Endothelial cell of umbilical vein (primary cell): ENCODE data around the gene RTKN. TPM values are rescaled to one million over a fixed set of nuclear protein-coding genes. Genes with fewer than 3 reads are reported as not detected.

Experiments used
- BruUV-seq: library from RNA; stranded (reverse); fragments of 400-500 nt; replicated peaks from 2 replicates; lab custom pipeline; 2021; lab: Mats Ljungman, UMichigan
- CTCF ChIA-PET: fragments of 300-600, 350-600 bp; sonication (Branson Sonifier 250); formaldehyde crosslinking; loops from one replicate; lab custom pipeline; 2021; ENCODE audit warnings: antibody characterized with exemption, inconsistent platforms; lab: Charles Lee
- POLR2A ChIA-PET: fragments of 300-600, 350-600 bp; sonication (Branson Sonifier 250); formaldehyde crosslinking; loops from one replicate; lab custom pipeline; 2021; ENCODE audit warnings: antibody characterized with exemption, inconsistent platforms; lab: Charles Lee
- DNase-seq: peaks from one replicate; pipeline ENCODE4 v3.0.0-alpha.2; 2011; ENCODE audit warnings: low read depth, low spot score
- FAIRE-seq: peaks from 2 replicates; lab custom pipeline; 2011; peaks lifted over from hg19 to GRCh38; lab: Jason Lieb, UNC
- H2AFZ ChIP-seq: 2 replicates; pipeline ENCODE4 v1.6.0; 2012; ENCODE audit warnings: low read depth, low read length, control low read depth, inconsistent platforms
- H3K27ac ChIP-seq: 2 replicates; pipeline ENCODE4 v1.5.1; 2011; ENCODE audit warnings: low read depth, mild to moderate bottlenecking, control low read depth, low read length, moderate library complexity; ENCODE audit not compliant: insufficient read depth
- H3K27me3 ChIP-seq, 2 experiments: 2 replicates each; pipeline versions ENCODE4 v1.6.0 to v1.6.1; 2011; ENCODE audit warnings: low read length in 2 of 2, mixed read lengths in 1 of 2; ENCODE audit not compliant: control insufficient read depth in 2 of 2, insufficient read depth in 2 of 2
- H3K36me3 ChIP-seq, 2 experiments: 2 replicates in 1 of 2; 3 replicates in 1 of 2; pipeline ENCODE4 v1.5.1; 2011; ENCODE audit warnings: low read length in 2 of 2, mild to moderate bottlenecking in 1 of 2, moderate library complexity in 1 of 2; ENCODE audit not compliant: control insufficient read depth in 2 of 2, insufficient read depth in 2 of 2; ENCODE audit errors: extremely low read depth in 1 of 2
- H3K4me1 ChIP-seq: 3 replicates; pipeline ENCODE4 v1.5.1; 2011; ENCODE audit warnings: mild to moderate bottlenecking, low read length; ENCODE audit not compliant: control insufficient read depth, insufficient read depth; ENCODE audit errors: extremely low read depth
- H3K4me2 ChIP-seq: 2 replicates; pipeline ENCODE4 v1.6.1; 2011; ENCODE audit warnings: low read length, control low read depth, mixed read lengths; ENCODE audit not compliant: insufficient read depth
- H3K4me3 ChIP-seq, 3 experiments: fragments of 200-600 bp in 1 of 3; sonication (generic), shearing (Covaris generic) in 1 of 3; replicated peaks in 1 of 3; 2 replicates each; pipeline ENCODE4 v1.5.1; 2011 to 2016; ENCODE audit warnings: control low read depth in 3 of 3, low read length in 3 of 3, mild to moderate bottlenecking in 2 of 3, inconsistent platforms in 1 of 3, low read depth in 1 of 3, moderate library complexity in 1 of 3; ENCODE audit not compliant: insufficient read depth in 1 of 3
- H3K79me2 ChIP-seq: 2 replicates; pipeline ENCODE4 v1.6.0; 2012; ENCODE audit warnings: low read length, inconsistent platforms; ENCODE audit not compliant: control insufficient read depth, insufficient read depth
- H3K9ac ChIP-seq: replicated peaks from 2 replicates; pipeline ENCODE3; 2011; ENCODE audit warnings: low read length, control low read depth; ENCODE audit not compliant: insufficient read depth; ENCODE audit errors: extremely low read depth
- H3K9me1 ChIP-seq: replicated peaks from 3 replicates; pipeline ENCODE4 v1.6.0; 2011; ENCODE audit warnings: mild to moderate bottlenecking, low read length; ENCODE audit not compliant: control insufficient read depth, insufficient read depth; ENCODE audit errors: extremely low read depth
- H3K9me3 ChIP-seq: replicated peaks from 2 replicates; pipeline ENCODE4 v1.5.1; 2012; ENCODE audit warnings: low read length, inconsistent platforms; ENCODE audit not compliant: control insufficient read depth, insufficient read depth
- H4K20me1 ChIP-seq: replicated peaks from 2 replicates; pipeline ENCODE3; 2011; ENCODE audit warnings: mild to moderate bottlenecking, low read length; ENCODE audit not compliant: control insufficient read depth, insufficient read depth; ENCODE audit errors: extremely low read depth
- EZH2 ChIP-seq: IDR thresholded peaks from 2 replicates; pipeline ENCODE4 v1.6.1; 2012; ENCODE audit warnings: borderline replicate concordance, low read depth, mild to moderate bottlenecking, moderate library complexity, low read length, inconsistent platforms; ENCODE audit not compliant: severe bottlenecking
- JUN ChIP-seq: IDR thresholded peaks from 2 replicates; pipeline ENCODE4 v1.6.1; 2011; ENCODE audit warnings: borderline replicate concordance, low read depth; ENCODE audit not compliant: insufficient read length, insufficient read depth
- dilution Hi-C: fragments of 300-500 bp; cut with MboI; formaldehyde crosslinking; loops from one replicate; pipeline ENCODE4 v1.15.0; 2019; ENCODE audit warnings: low sequenced_read_pairs; ENCODE audit not compliant: extremely low pct_ligation_motif_present
- intact Hi-C: fragments of 100-400 bp; cut with micrococcal nuclease; formaldehyde crosslinking; loops from one replicate; pipeline ENCODE4 v1.10.0; 2022
- polyA plus RNA-seq, 4 experiments: library from polyadenylated mRNA; depleted of rRNA in 3 of 4; stranded (reverse) in 3 of 4; unstranded in 1 of 4; fragments of >200 nt; gene quantifications; 2 replicates each; pipeline versions ENCODE4 v1.2.1 to v1.2.3, GENCODE V29; 2011 to 2012; ENCODE audit warnings: missing spikeins in 1 of 4
- total RNA-seq: library from RNA; stranded (reverse); gene quantifications from 2 replicates; pipeline ENCODE4 v1.2.3, GENCODE V29; 2021
- TF ChIP-seq, protein P1 (sequence below), 2 donors: IDR thresholded peaks; 1 replicate in 1 of 2; 2 replicates in 1 of 2; pipeline ENCODE4 v1.5.1; 2011; ENCODE audit warnings: low read length in 2 of 2, mild to moderate bottlenecking in 2 of 2, moderate library complexity in 2 of 2, control low read depth in 1 of 2, inconsistent platforms in 1 of 2, low read depth in 1 of 2; ENCODE audit not compliant: insufficient read depth in 1 of 2; ENCODE audit errors: extremely low read depth in 1 of 2

Gene RTKN
- total and polyA plus RNA-seq, 2 donors (not counting 3 experiments of a cell fraction or from before 2014, with no cell fraction given) = 20.0 to 20.7 TPM

DNA sequence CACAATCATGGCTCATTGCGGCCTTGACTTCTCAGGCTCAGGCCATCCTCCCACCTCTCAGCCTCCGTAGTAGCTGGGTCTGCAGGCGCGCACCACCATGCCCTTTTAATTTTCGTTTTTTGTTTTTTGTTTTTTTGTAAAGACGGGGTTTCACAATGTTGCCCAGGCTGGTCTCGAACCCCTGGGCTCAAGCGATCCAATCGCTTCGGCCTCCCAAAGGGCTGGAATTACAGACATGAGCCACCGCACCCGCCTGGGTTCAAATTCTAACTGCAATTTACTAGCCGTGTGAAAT lies 49.3 kb downstream of the RTKN start:
- H3K4me1 ChIP-seq = peaks cover 12% of the 10 kb centered on the region
- CTCF ChIA-PET = interaction anchor here (1.0 to 2.6 kb wide), 18 partner anchors 9 to 570 kb away, joined by 3 to 22 read pairs (median 4); partner anchors contain the start of genes C2orf81, DCTN1, INO80B and WDR54
- no peak overlapping the region for H3K9ac ChIP-seq
- H3K9me3 ChIP-seq = no peaks in the 10 kb centered on the region
- TF ChIP-seq, protein P1, sequence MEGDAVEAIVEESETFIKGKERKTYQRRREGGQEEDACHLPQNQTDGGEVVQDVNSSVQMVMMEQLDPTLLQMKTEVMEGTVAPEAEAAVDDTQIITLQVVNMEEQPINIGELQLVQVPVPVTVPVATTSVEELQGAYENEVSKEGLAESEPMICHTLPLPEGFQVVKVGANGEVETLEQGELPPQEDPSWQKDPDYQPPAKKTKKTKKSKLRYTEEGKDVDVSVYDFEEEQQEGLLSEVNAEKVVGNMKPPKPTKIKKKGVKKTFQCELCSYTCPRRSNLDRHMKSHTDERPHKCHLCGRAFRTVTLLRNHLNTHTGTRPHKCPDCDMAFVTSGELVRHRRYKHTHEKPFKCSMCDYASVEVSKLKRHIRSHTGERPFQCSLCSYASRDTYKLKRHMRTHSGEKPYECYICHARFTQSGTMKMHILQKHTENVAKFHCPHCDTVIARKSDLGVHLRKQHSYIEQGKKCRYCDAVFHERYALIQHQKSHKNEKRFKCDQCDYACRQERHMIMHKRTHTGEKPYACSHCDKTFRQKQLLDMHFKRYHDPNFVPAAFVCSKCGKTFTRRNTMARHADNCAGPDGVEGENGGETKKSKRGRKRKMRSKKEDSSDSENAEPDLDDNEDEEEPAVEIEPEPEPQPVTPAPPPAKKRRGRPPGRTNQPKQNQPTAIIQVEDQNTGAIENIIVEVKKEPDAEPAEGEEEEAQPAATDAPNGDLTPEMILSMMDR (IDR thresholded peaks at IDR 0.05; ENCODE audit: extremely low read depth in 1 of 2, insufficient read depth in 1 of 2, low read depth in 1 of 2, low read length in 2 of 2) = no peak
- TF ChIP-seq EZH2 (no peak), JUN (no peak)
- POLR2A ChIA-PET = interaction anchor here (1.1 kb wide), 1 partner anchor 13 kb away, joined by 6 read pairs; the partner anchor contains the start of gene DCTN1
- peak overlapping the region; percentile 91 for H2AFZ ChIP-seq
- no peaks in the 10 kb centered on the region for H3K9me1 ChIP-seq
- no peak overlapping the region for H3K27ac ChIP-seq
- dilution Hi-C loops = no loop called here
- intact Hi-C loops = loop anchor here (5.0 to 10.0 kb wide), 2 partner anchors 55 to 568 kb away; partner anchors contain the start of gene STAMBP
- H3K79me2 ChIP-seq = peaks cover 40% of the 10 kb centered on the region
- H4K20me1 ChIP-seq = peaks cover 3% of the 10 kb centered on the region
- no peaks in the 10 kb centered on the region for H3K36me3 ChIP-seq
- DNase-seq (no peak), FAIRE-seq (no peak)
- peak overlapping the region; percentile 82 for H3K4me2 ChIP-seq
- no peaks in the 10 kb centered on the region for H3K27me3 ChIP-seq
- no TSS peak for BruUV-seq
- H3K4me3 ChIP-seq = peak overlapping the region in 1 of 3 experiments; percentile 96
